ENCODE results near the gene NTN1.

NTN1 gene

DNA sequence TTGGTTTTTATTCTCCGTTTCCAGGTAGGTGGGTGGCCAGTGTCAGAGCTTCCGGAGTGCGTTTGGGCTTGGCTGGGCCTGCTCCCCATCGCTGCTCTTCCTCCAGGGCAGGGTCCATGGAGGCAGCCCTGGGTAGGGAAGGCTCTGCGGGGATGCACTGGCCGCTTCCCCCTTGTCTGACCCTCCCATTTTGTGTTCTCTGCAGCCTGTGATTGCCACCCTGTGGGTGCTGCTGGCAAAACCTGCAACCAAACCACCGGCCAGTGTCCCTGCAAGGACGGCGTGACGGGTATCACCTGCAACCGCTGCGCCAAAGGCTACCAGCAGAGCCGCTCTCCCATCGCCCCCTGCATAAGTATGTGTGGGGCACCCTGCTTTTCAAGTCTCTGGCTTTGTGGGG lies 158.3 kb downstream of the NTN1 start:
- Histone ChIP-seq H4K20me1 (ENCODE audit: control insufficient read depth, insufficient read depth, low read depth, low read length) (no peaks in the 10 kb centered on the region), H3F3A (ENCODE audit: control insufficient read depth, insufficient read depth) (no peaks in the 10 kb centered on the region), H3K27me3 (ENCODE audit: control insufficient read depth, low read length) (no peaks in the 10 kb centered on the region), H3K9me3 (ENCODE audit: control insufficient read depth, insufficient read depth, low read length) (no peaks in the 10 kb centered on the region), H3K27ac (ENCODE audit: low read depth, low read length) (no peak overlapping the region), H3K4me1 (ENCODE audit: control insufficient read depth, low read length) (peaks cover 11% of the 10 kb centered on the region), H3K36me3 (ENCODE audit: control insufficient read depth, low read length) (no peaks in the 10 kb centered on the region), H3K79me2 (ENCODE audit: control insufficient read depth, low read length) (no peaks in the 10 kb centered on the region), H3K4me3 (ENCODE audit: low read length) (no peak overlapping the region), H3K4me2 (ENCODE audit: low read length) (no peak overlapping the region), H3K9me2 (replicated peaks; ENCODE audit: control insufficient read depth, low read length) (no peaks in the 10 kb centered on the region)
- TF ChIP-seq EZH2phosphoT487 (IDR thresholded peaks at IDR 0.05; ENCODE audit: borderline replicate concordance, low read length) = no peak
- TF ChIP-seq, protein P1, sequence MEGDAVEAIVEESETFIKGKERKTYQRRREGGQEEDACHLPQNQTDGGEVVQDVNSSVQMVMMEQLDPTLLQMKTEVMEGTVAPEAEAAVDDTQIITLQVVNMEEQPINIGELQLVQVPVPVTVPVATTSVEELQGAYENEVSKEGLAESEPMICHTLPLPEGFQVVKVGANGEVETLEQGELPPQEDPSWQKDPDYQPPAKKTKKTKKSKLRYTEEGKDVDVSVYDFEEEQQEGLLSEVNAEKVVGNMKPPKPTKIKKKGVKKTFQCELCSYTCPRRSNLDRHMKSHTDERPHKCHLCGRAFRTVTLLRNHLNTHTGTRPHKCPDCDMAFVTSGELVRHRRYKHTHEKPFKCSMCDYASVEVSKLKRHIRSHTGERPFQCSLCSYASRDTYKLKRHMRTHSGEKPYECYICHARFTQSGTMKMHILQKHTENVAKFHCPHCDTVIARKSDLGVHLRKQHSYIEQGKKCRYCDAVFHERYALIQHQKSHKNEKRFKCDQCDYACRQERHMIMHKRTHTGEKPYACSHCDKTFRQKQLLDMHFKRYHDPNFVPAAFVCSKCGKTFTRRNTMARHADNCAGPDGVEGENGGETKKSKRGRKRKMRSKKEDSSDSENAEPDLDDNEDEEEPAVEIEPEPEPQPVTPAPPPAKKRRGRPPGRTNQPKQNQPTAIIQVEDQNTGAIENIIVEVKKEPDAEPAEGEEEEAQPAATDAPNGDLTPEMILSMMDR (IDR thresholded peaks at IDR 0.05; ENCODE audit: low read depth, low read length, poor library complexity, severe bottlenecking) = no peak

DNA sequence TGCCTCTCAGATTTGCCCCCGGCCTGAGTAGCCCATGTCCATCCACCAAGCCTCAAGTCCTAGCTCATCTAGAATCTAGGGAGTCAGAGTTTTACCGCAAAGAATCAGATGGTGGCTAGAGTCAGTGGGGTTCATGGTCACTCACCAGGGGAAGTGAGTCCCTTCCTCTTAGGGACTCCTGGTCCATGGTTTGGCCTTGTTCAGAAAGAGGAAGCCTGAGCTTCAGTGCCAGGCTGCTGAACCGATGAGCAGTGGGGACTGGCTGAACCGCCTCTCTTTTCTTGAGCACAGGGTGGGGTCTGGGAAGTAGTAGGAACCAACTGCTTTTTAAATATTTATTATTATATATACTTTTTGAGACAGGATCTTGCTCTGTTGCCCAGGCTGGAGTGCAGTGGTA lies 160.3 kb downstream of the NTN1 start:
- Histone ChIP-seq H3K4me1 (ENCODE audit: control insufficient read depth, low read length) (peaks cover 11% of the 10 kb centered on the region), H3K36me3 (ENCODE audit: control insufficient read depth, low read length) (no peaks in the 10 kb centered on the region), H3K27ac (ENCODE audit: low read depth, low read length) (no peak overlapping the region), H3K9me2 (replicated peaks; ENCODE audit: control insufficient read depth, low read length) (no peaks in the 10 kb centered on the region), H3K4me3 (ENCODE audit: low read length) (no peak overlapping the region), H3K9me3 (ENCODE audit: control insufficient read depth, insufficient read depth, low read length) (no peaks in the 10 kb centered on the region), H4K20me1 (ENCODE audit: control insufficient read depth, insufficient read depth, low read depth, low read length) (no peaks in the 10 kb centered on the region), H3K4me2 (ENCODE audit: low read length) (no peak overlapping the region), H3F3A (ENCODE audit: control insufficient read depth, insufficient read depth) (no peaks in the 10 kb centered on the region), H3K79me2 (ENCODE audit: control insufficient read depth, low read length) (no peaks in the 10 kb centered on the region), H3K27me3 (ENCODE audit: control insufficient read depth, low read length) (no peaks in the 10 kb centered on the region)
- TF ChIP-seq EZH2phosphoT487 (IDR thresholded peaks at IDR 0.05; ENCODE audit: borderline replicate concordance, low read length) = no peak
- TF ChIP-seq, protein P1 (IDR thresholded peaks at IDR 0.05; ENCODE audit: low read depth, low read length, poor library complexity, severe bottlenecking) = no peak

DNA sequence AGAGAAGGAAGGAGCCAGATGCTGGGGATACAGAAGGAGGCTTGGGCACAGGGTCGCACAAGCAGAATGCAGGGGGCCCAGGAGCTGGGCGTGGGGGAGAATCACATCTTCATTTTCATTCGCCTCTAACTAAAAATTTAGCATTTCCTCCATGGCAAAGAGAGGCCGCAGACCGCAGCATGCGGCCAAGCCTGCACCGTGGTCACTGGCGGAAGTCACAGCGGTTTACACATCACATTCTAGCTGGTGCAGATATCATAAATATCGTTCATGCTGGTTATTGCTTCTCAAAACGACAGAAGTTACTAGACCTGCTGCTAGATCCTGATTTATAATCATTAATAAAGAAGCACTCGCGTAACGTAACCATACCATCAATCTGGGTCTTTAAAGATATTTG lies 162.0 kb downstream of the NTN1 start:
- H3K79me2 ChIP-seq (ENCODE audit: control insufficient read depth, low read length) = no peaks in the 10 kb centered on the region
- peaks cover 11% of the 10 kb centered on the region for H3K4me1 ChIP-seq (ENCODE audit: control insufficient read depth, low read length)
- H3K27me3 ChIP-seq (ENCODE audit: control insufficient read depth, low read length) = no peaks in the 10 kb centered on the region
- H3K27ac ChIP-seq (ENCODE audit: low read depth, low read length) = no peak overlapping the region
- H3K36me3 ChIP-seq (ENCODE audit: control insufficient read depth, low read length) = no peaks in the 10 kb centered on the region
- H4K20me1 ChIP-seq (ENCODE audit: control insufficient read depth, insufficient read depth, low read depth, low read length) = no peaks in the 10 kb centered on the region
- no peak overlapping the region for H3K4me2 ChIP-seq (ENCODE audit: low read length)
- no peak for TF ChIP-seq EZH2phosphoT487 (IDR thresholded peaks at IDR 0.05; ENCODE audit: borderline replicate concordance, low read length)
- TF ChIP-seq, protein P1 (IDR thresholded peaks at IDR 0.05; ENCODE audit: low read depth, low read length, poor library complexity, severe bottlenecking) = no peak
- no peaks in the 10 kb centered on the region for H3K9me3 ChIP-seq (ENCODE audit: control insufficient read depth, insufficient read depth, low read length)
- no peaks in the 10 kb centered on the region for H3K9me2 ChIP-seq (replicated peaks; ENCODE audit: control insufficient read depth, low read length)
- H3K4me3 ChIP-seq (ENCODE audit: low read length) = no peak overlapping the region
- no peaks in the 10 kb centered on the region for H3F3A ChIP-seq (ENCODE audit: control insufficient read depth, insufficient read depth)

DNA sequence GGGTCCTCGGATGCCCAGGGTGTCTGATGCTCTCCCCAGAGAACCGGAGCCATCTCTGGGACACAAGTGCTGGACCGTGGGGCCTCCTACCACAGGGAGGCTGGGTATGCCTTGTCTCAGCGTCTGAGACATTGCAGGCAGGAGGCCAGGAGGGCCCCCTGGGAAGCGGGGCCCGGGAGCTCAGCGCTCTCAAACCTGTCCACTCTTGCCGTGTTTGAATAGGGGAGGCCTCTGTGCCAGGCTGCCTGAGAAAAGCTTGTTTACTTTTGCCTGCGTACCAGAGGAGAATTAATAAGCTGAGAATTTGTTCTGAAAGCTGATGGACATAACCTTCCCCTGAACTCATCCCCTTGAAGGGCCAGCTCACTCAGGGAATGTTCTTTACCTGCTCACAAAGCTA lies 163.8 kb downstream of the NTN1 start:
- Histone ChIP-seq H3K4me1 (ENCODE audit: control insufficient read depth, low read length) (peaks cover 11% of the 10 kb centered on the region), H4K20me1 (ENCODE audit: control insufficient read depth, insufficient read depth, low read depth, low read length) (no peaks in the 10 kb centered on the region)
- no peak for TF ChIP-seq EZH2phosphoT487 (IDR thresholded peaks at IDR 0.05; ENCODE audit: borderline replicate concordance, low read length)
- TF ChIP-seq, protein P1 (IDR thresholded peaks at IDR 0.05; ENCODE audit: low read depth, low read length, poor library complexity, severe bottlenecking) = no peak

More for the DNA sequence above, 163.8 kb downstream of the NTN1 start:
- H3K27me3 ChIP-seq (ENCODE audit: control insufficient read depth, low read length) = no peaks in the 10 kb centered on the region
- H3K4me3 ChIP-seq (ENCODE audit: low read length) = no peak overlapping the region
- H3K4me2 ChIP-seq (ENCODE audit: low read length) = no peak overlapping the region
- no peaks in the 10 kb centered on the region for H3K36me3 ChIP-seq (ENCODE audit: control insufficient read depth, low read length)
- H3K79me2 ChIP-seq (ENCODE audit: control insufficient read depth, low read length) = no peaks in the 10 kb centered on the region
- H3F3A ChIP-seq (ENCODE audit: control insufficient read depth, insufficient read depth) = no peaks in the 10 kb centered on the region
- no peak overlapping the region for H3K27ac ChIP-seq (ENCODE audit: low read depth, low read length)
- no peaks in the 10 kb centered on the region for H3K9me2 ChIP-seq (replicated peaks; ENCODE audit: control insufficient read depth, low read length)
- H3K9me3 ChIP-seq (ENCODE audit: control insufficient read depth, insufficient read depth, low read length) = no peaks in the 10 kb centered on the region

Measured in DOHH2 (cell line).